Activated CD4-positive, alpha-beta T cell treated with anti-CD3 and anti-CD28 coated beads, Interleukin-2, amount 50 U/mL, for 1 hour (primary cell): Measurements from ENCODE around the gene GALNT15.

ENCODE experiments used
- DNase-seq: peaks from one replicate; pipeline ENCODE4 v3.0.0-alpha.2; 2020

The GALNT15 gene

DNA sequence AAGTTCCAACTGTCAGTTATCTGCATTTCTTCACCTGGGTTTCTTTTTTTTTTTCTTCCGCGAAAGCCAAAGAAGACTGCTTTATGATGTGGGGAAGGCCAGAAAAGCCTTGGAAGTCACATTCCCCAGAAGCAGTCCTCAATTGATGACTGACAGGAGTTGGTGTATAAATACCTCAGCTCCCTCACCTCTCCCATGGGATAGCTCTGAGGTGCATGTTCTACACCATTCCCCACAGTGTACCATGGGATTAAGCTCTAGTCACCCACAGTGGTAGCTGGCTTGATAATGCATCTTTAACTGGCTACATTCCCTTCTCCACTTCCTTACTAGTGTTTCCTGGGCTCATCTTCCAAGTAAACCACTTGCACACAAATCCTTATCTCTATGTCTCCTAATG is 59.8 kb downstream of the GALNT15 start:
- no peak for DNase-seq

DNA sequence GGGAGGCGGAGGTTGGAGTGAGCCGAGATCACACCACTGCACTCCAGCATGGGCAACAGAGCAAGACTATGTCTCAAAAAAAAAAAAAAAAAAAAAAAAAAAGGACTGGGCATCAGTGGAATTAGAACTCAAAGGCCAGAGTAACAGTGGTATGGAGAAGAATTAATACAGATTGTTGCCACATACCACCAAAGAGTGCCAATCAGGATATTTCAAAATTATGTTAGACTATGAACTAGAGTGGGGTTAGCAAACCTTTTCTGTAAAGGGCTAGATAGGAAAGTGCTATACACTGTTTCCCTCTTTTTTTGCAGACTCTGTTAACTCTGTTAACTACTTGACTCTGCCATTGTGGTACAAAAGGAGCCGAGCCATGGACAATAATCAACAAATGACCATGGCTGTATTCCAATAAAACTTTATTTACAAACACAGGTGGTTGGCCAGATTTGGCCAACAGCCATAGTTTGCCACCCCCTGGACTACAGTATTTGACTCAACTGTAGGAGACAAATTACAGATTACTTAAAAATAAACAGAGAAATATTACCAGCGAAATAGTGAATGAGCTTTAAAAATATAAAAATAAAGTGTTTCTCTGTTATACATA is 61.7 kb downstream of the GALNT15 start:
- no peak for DNase-seq

DNA sequence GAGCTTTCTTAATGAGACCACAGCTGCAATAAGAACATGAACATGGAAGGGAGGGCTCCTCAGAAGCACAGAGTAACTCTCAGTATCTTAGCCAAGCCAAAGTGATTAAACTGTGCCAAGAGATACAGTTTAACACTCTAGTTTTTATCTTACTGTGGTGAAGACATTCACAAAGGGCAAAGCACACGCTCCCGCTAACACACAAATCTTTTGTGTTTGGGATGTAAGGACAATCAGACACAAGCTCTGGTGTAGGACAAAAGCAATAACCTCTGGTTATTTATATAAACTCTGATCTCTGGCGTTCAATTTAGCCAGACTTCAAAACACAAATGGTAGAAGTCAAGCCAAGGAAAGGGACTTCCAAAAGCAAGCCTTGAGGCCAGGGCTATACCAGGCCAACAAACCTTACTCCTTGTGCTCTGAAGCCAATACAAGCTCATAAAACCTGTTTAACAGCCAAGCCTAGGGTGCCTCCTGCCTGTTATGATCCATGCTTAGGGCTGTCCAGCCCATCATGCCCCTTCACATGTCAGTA is 62.4 kb downstream of the GALNT15 start:
- no peak for DNase-seq

- no peak for DNase-seq
Observed at GRCh38 chr3:16239086-16239770, 64.7 kb downstream of the GALNT15 start.

GRCh38 chr3:16239780-16240179 is 65.3 kb downstream of the GALNT15 start:
- DNase-seq, result no peak

GRCh38 chr3:16240229-16241023 is 65.9 kb downstream of the GALNT15 start:
- DNase-seq, result no peak

DNA sequence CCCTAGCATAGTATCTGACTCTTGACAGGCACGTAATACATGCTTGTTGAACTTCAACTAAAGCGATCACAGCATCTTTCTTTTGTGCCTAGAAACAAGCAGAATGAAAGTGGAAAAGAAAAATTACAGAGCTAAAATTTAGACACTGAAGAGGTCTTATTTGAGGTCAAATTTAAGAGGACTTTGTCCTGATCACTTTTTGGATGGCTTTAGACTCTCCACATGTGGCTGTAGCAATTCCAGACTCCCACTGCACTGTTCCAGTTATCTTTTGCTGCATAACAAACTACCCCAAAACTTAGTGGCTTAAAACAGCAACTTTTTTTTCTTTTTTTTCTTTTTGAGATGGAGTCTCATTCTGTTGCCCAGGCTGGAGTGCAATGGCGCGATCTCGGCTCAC is 66.7 kb downstream of the GALNT15 start:
- no peak for DNase-seq

- no peak for DNase-seq
Observed at GRCh38 chr3:16242177-16242576, 67.7 kb downstream of the GALNT15 start.

GRCh38 chr3:16243706-16244490 is 69.4 kb downstream of the GALNT15 start:
- DNase-seq, result no peak

- DNase-seq, result no peak
Observed at GRCh38 chr3:16245609-16246008, 71.1 kb downstream of the GALNT15 start.

- DNase-seq, result peak; percentile 71
Observed at GRCh38 chr3:16247282-16248061, 73.0 kb downstream of the GALNT15 start.

DNA sequence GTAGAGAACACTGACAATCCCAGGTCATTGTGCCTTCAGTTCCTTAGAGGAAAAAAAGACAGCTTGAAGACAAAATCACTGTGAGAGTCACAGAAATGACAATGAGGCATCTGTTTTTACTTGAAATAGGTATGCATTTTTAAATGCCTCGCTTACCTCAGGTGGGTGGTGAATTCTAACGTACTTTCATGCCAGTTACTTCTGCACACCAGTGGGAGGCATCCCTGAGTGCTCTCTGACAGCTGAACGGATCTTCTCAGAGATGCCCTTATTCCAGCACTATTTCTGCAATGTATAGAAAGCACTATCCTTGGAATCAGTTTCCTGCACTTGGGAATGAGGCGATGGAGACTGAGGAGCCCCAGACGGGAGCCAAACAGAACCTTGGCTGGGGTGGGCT is 74.1 kb downstream of the GALNT15 start:
- no peak for DNase-seq

- DNase-seq, result no peak
Observed at GRCh38 chr3:16249336-16249735, 74.9 kb downstream of the GALNT15 start.

DNA sequence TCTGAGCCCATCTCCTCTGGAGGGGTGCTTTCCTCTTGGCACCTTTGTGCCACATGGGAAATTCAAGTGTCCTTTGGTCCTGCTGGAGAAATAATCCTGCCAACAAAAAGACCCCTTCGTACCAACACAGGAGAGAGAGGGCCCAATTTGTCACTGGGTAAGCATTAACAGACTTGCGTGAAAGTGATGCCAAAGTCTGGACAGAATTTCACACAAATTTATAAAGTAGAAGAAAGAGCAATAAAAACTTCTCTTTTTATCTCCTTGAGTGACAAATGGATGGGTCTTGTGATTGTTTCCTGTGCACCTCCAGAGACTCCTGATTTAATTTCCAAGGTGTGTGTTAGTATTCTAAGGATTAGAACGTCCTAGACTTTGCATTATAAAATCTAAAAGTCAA is 75.4 kb downstream of the GALNT15 start:
- DNase-seq, result no peak

- DNase-seq, result no peak
Observed at GRCh38 chr3:16251316-16252085, 77.0 kb downstream of the GALNT15 start.

- DNase-seq, result no peak
Observed at GRCh38 chr3:16252243-16252978, 77.9 kb downstream of the GALNT15 start.

GRCh38 chr3:16252988-16253387 is 78.5 kb downstream of the GALNT15 start:
- DNase-seq, result no peak

DNA sequence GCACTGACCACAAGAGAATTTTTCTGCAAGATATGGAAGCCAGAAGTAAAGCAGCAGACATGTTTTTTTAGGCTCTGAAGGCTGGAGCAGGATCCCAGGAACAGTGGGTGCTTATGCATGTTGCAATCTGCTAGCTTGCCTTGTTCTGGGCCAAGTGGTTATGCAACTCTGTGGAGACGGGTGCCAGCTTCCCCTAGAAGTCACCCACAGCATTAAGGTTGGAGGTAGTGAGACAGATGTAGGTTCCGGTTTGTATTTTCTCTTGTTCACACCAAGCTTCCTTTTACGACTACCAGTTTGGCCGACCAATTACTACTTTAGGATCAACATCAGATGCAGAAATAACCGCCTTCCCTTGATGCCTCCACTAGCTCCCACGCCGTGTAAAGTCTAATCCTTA is 79.1 kb downstream of the GALNT15 start:
- no peak for DNase-seq

- DNase-seq, result no peak
Observed at GRCh38 chr3:16254916-16255315, 80.4 kb downstream of the GALNT15 start.

GRCh38 chr3:16255326-16255725 is 80.8 kb downstream of the GALNT15 start:
- DNase-seq, result no peak

- no peak for DNase-seq
Observed at GRCh38 chr3:16255726-16256125, 81.2 kb downstream of the GALNT15 start.
